HEK293T (cell line): ENCODE results near the gene TWF1.
"Not testable (repeated sequence)": the region's sequence is repeated elsewhere in the genome, so short reads cannot be mapped to it uniquely, and the experiment has no call there.

Experiments
- FOXA1 ChIP-seq: fragments of 450-650 bp; IDR thresholded peaks from 2 replicates; pipeline ENCODE4 v1.6.1; 2016; ENCODE audit warnings: mild to moderate bottlenecking
- FOXM1 ChIP-seq: fragments of 450-650 bp; IDR thresholded peaks from 2 replicates; pipeline ENCODE4 v1.6.1; 2017; ENCODE audit warnings: mild to moderate bottlenecking, borderline replicate concordance
- HDGF ChIP-seq: fragments of 450-650 bp; IDR thresholded peaks from 2 replicates; pipeline ENCODE4 v1.6.1; 2017; ENCODE audit warnings: antibody characterized with exemption, borderline replicate concordance
- LEF1 ChIP-seq: fragments of 450-650 bp; IDR thresholded peaks from 2 replicates; pipeline ENCODE4 v1.6.1; 2017; ENCODE audit warnings: mild to moderate bottlenecking, borderline replicate concordance
- PKNOX1 ChIP-seq: fragments of 450-650 bp; IDR thresholded peaks from 2 replicates; pipeline ENCODE4 v1.6.1; 2016
- SP1 ChIP-seq: fragments of 450-650 bp; IDR thresholded peaks from 2 replicates; pipeline ENCODE4 v1.6.1; 2017
- SUZ12 ChIP-seq: fragments of 450-650 bp; IDR thresholded peaks from 2 replicates; pipeline ENCODE4 v1.6.1; 2016; ENCODE audit warnings: mild to moderate bottlenecking
- TARDBP ChIP-seq: fragments of 450-650 bp; IDR thresholded peaks from 2 replicates; pipeline ENCODE4 v1.6.1; 2016
- ZNF384 ChIP-seq: fragments of 450-650 bp; IDR thresholded peaks from 2 replicates; pipeline ENCODE4 v1.6.1; 2016

GRCh38 chr12:43847425-43848225 is 41.5 kb upstream of the TWF1 start:
- TF ChIP-seq SUZ12, FOXM1, TARDBP, HDGF, ZNF384, FOXA1, LEF1, SP1: not testable (repeated sequence)
- TF ChIP-seq PKNOX1: peak; percentile 60
